GM12892 (cell line): Measurements from ENCODE around the gene HSP90B1.
A peak's percentile ranks its signal among the peaks of the same experiment; 100 is the strongest.

Experiments used
- POLR2A ChIP-seq: IDR thresholded peaks from 2 replicates; pipeline ENCODE4 v1.6.1; 2011; ENCODE audit warnings: low read depth, low read length, control low read depth
- POLR2AphosphoS5 ChIP-seq: IDR thresholded peaks from 2 replicates; pipeline ENCODE4 v1.6.1; 2011; ENCODE audit warnings: low read depth, low read length, control low read depth
- TAF1 ChIP-seq: IDR thresholded peaks from 2 replicates; pipeline ENCODE4 v1.6.1; 2011; ENCODE audit warnings: low read depth, mild to moderate bottlenecking, control low read depth, low read length, borderline replicate concordance

DNA sequence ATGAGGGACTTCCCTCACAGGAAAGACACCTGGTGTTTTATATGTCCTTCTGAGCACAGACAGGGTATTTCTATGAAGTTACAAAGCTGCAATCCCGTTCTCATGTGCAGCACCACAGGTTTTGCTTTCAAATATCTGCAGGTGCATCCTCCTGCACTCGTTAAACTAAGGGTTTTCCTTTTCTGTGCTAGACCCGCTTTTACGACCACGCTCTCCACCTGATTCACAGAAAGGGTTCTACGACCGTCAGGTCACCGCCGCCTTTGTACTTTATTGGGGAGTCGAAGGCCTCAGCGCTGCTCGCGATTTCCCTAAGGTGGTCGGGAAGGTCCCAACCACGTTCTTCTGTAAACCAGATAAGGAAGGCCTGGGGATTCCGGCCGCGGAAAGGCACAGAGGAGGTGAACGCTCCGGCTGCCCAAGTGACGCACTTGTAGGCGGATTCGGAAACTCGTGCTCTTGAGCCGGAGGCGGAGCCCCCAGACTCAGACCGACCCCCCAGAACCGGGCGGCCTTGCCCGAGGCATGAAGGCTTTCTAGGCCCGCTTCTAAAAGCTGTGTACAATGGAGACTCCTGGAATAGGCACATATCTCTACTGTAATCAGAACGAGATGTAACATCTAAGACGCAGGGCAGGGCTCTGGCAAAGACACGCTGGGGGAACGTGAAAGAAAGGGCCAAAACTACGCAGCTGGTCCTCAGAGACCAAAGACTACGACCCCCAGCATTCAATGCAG lies 995 bp upstream of the HSP90B1 start:
- TF ChIP-seq POLR2AphosphoS5 = peak; percentile 80
- TF ChIP-seq POLR2A = peak; percentile 61
- peak; percentile 15; the same call in 1 of the 2 replicates for TF ChIP-seq TAF1
